ENCODE data around the gene SLC35A5. TPM values are rescaled to one million over a fixed set of nuclear protein-coding genes. Genes with fewer than 3 reads are reported as not detected.
A peak's percentile ranks its signal among the peaks of the same experiment; 100 is the strongest.

The SLC35A5 gene
- total RNA-seq, 1 experiment from 2014 or later, result 20.4 TPM

DNA sequence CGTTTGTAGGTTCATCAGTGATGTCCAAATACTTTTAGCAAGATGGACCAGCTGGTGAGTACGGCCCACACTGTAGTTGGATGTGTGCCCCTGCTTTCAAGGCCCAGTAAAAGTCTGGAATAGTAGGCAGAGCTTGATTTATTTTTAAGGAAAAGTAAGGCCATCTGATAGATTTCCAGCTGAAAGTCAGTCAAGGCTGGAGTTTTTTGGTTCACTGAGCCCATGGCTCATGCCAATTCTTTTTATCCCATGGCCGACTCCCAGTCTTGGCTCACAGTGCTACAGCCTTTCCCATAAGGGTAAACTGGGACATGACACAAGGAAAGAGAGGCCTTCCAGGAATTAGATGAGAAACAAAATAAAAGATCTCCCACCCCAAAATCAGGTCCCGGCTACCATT lies 65.6 kb downstream of the SLC35A5 start:
- H3K9me3 ChIP-seq (ENCODE audit: low read depth, low read length, poor library complexity, severe bottlenecking), result no peaks in the 10 kb centered on the region
- ChIA-PET CTCF (no interaction called here), POLR2A (ENCODE audit: low non-redundant PET) (no interaction called here)
- no peaks in the 10 kb centered on the region for H3K27me3 ChIP-seq (replicated peaks; ENCODE audit: insufficient read depth, low read depth, low read length, poor library complexity)
- TF ChIP-seq, protein P1, sequence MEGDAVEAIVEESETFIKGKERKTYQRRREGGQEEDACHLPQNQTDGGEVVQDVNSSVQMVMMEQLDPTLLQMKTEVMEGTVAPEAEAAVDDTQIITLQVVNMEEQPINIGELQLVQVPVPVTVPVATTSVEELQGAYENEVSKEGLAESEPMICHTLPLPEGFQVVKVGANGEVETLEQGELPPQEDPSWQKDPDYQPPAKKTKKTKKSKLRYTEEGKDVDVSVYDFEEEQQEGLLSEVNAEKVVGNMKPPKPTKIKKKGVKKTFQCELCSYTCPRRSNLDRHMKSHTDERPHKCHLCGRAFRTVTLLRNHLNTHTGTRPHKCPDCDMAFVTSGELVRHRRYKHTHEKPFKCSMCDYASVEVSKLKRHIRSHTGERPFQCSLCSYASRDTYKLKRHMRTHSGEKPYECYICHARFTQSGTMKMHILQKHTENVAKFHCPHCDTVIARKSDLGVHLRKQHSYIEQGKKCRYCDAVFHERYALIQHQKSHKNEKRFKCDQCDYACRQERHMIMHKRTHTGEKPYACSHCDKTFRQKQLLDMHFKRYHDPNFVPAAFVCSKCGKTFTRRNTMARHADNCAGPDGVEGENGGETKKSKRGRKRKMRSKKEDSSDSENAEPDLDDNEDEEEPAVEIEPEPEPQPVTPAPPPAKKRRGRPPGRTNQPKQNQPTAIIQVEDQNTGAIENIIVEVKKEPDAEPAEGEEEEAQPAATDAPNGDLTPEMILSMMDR (conservative IDR thresholded peaks at IDR 0.05; ENCODE audit: low read depth, low read length), result no peak
- no peak for TF ChIP-seq EZH2 (IDR thresholded peaks at IDR 0.05; ENCODE audit: borderline replicate concordance, low read depth, low read length, poor library complexity, severe bottlenecking)
- no peak overlapping the region for H3K27ac ChIP-seq (ENCODE audit: low read depth, low read length, poor library complexity, severe bottlenecking)
- no peak overlapping the region for H3K4me3 ChIP-seq (ENCODE audit: low read depth, low read length, poor library complexity, severe bottlenecking)
- H3K36me3 ChIP-seq (ENCODE audit: insufficient read depth, low read length, poor library complexity, severe bottlenecking), result no peaks in the 10 kb centered on the region
- peaks cover 34% of the 10 kb centered on the region for H3K4me1 ChIP-seq (ENCODE audit: insufficient read depth, low read length, poor library complexity, severe bottlenecking)
- intact Hi-C loops (cut with micrococcal nuclease; ENCODE audit: unreplicated experiment), result no loop called here
- no peak for DNase-seq (ENCODE audit: low spot score)
- no TSS peak for BruUV-seq (replicated peaks)

DNA sequence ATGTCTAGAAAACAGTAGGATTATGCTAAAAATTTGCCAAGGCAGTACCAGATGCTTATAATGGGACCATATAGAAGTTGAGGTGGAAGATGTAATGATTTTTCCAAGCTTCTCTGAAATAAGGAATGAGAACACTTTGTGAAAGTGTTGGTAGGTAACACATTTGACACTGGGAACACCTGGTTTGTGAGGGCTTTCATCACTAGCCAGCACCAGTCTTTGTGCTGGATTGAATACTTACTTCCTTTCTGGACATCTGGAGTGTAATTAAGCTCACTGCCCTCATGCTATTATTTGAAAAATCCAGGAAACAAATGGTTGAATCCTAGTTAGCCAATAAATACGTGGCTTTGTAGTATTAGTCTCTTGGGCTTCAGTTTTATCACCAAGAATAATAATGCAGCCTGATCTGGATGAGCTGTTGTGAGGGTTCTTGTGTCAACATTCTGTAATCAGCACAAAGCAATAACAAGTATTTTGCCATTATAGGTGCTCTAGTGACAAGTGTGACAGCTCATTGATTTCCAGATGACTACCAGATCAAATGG lies 66.1 kb downstream of the SLC35A5 start:
- peaks cover 40% of the 10 kb centered on the region for H3K4me1 ChIP-seq (ENCODE audit: insufficient read depth, low read length, poor library complexity, severe bottlenecking)
- H3K27ac ChIP-seq (ENCODE audit: low read depth, low read length, poor library complexity, severe bottlenecking), result no peak overlapping the region
- CTCF ChIA-PET, result no interaction called here
- TF ChIP-seq, protein P1 (conservative IDR thresholded peaks at IDR 0.05; ENCODE audit: low read depth, low read length), result no peak
- H3K9me3 ChIP-seq (ENCODE audit: low read depth, low read length, poor library complexity, severe bottlenecking), result no peaks in the 10 kb centered on the region
- intact Hi-C loops (cut with micrococcal nuclease; ENCODE audit: unreplicated experiment), result no loop called here
- no peak for DNase-seq (ENCODE audit: low spot score)
- H3K27me3 ChIP-seq (replicated peaks; ENCODE audit: insufficient read depth, low read depth, low read length, poor library complexity), result no peaks in the 10 kb centered on the region
- POLR2A ChIA-PET (ENCODE audit: low non-redundant PET), result no interaction called here
- H3K4me3 ChIP-seq (ENCODE audit: low read depth, low read length, poor library complexity, severe bottlenecking), result no peak overlapping the region
- H3K36me3 ChIP-seq (ENCODE audit: insufficient read depth, low read length, poor library complexity, severe bottlenecking), result no peaks in the 10 kb centered on the region
- BruUV-seq (replicated peaks), result no TSS peak

DNA sequence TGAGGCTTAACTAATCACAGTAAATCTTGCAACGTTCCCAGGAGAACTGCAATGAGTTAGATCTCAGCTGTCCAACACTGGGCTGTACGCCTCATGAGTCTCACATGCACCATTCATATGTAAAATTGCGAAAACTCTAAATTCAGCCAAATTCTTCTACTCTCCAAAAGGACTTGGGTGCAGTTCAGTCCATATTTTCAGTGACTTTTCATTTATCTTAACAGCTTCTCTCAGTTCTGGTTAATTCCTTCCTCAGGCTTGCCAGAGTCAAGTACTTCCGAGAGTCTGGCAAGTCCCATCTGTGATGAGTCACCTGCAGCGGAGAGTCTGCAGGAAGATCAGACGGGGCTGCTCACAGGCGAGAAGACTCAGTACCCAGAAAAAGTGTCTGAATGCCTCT lies 67.6 kb downstream of the SLC35A5 start:
- Histone ChIP-seq H3K4me3 (ENCODE audit: low read depth, low read length, poor library complexity, severe bottlenecking) (no peak overlapping the region), H3K36me3 (ENCODE audit: insufficient read depth, low read length, poor library complexity, severe bottlenecking) (no peaks in the 10 kb centered on the region), H3K9me3 (ENCODE audit: low read depth, low read length, poor library complexity, severe bottlenecking) (no peaks in the 10 kb centered on the region), H3K27me3 (replicated peaks; ENCODE audit: insufficient read depth, low read depth, low read length, poor library complexity) (no peaks in the 10 kb centered on the region), H3K27ac (ENCODE audit: low read depth, low read length, poor library complexity, severe bottlenecking) (no peak overlapping the region), H3K4me1 (ENCODE audit: insufficient read depth, low read length, poor library complexity, severe bottlenecking) (peaks cover 54% of the 10 kb centered on the region)
- peak; percentile 81 for DNase-seq (ENCODE audit: low spot score)
- ChIA-PET POLR2A (ENCODE audit: low non-redundant PET) (no interaction called here), CTCF (no interaction called here)
- no peak for TF ChIP-seq EZH2 (IDR thresholded peaks at IDR 0.05; ENCODE audit: borderline replicate concordance, low read depth, low read length, poor library complexity, severe bottlenecking)
- TF ChIP-seq, protein P1 (conservative IDR thresholded peaks at IDR 0.05; ENCODE audit: low read depth, low read length), result no peak
- BruUV-seq (replicated peaks), result no TSS peak
- intact Hi-C loops (cut with micrococcal nuclease; ENCODE audit: unreplicated experiment), result no loop called here
